Right atrium auricular region (tissue), 2 donors: ENCODE measurements around the gene SEMA3C. TPM values are rescaled to one million over a fixed set of nuclear protein-coding genes. Genes with fewer than 3 reads are reported as not detected.

Experiments
- DNase-seq: peaks from one replicate; pipeline ENCODE4 v3.0.0-alpha.2; 2019; ENCODE audit warnings: low spot score
- H3K27ac ChIP-seq, 2 donors: fragments of 200-600 bp; sonication (generic); 1 replicate in 1 of 2; 2 replicates in 1 of 2; pipeline ENCODE4 v1.5.1; 2016 to 2019
- H3K27me3 ChIP-seq, 2 donors: fragments of 200-600 bp; sonication (generic); one replicate each; pipeline versions ENCODE4 v1.5.1 to v1.6.0; 2017 to 2019
- H3K36me3 ChIP-seq: fragments of 200-600 bp; sonication (generic); one replicate; pipeline ENCODE4 v1.5.1; 2016
- H3K4me1 ChIP-seq, 2 donors: fragments of 200-600 bp; sonication (generic); one replicate each; pipeline versions ENCODE4 v1.5.1 to v1.6.0; 2017 to 2019
- H3K4me3 ChIP-seq, 2 donors: fragments of 200-600 bp; sonication (generic); 1 replicate in 1 of 2; 2 replicates in 1 of 2; pipeline ENCODE4 v1.5.1; 2017 to 2019; ENCODE audit warnings: mild to moderate bottlenecking in 1 of 2, moderate library complexity in 1 of 2
- H3K9me3 ChIP-seq, 2 donors: fragments of 200-600 bp; sonication (generic); one replicate each; pipeline ENCODE4 v1.5.1; 2019
- total RNA-seq, 2 donors: library from RNA; depleted of rRNA; stranded (reverse); fragments of >200 nt; gene quantifications; one replicate each; pipeline ENCODE4 v1.1.0, GENCODE V29; 2016
- TF ChIP-seq, protein P1 (sequence below), 2 donors: fragments of 200-600 bp; sonication (generic); IDR thresholded peaks; one replicate each; pipeline ENCODE4 v1.5.1; 2019; ENCODE audit warnings: antibody characterized with exemption in 2 of 2

The SEMA3C gene
- total RNA-seq, 2 donors from 2014 or later, result 58.3 to 61.6 TPM

DNA sequence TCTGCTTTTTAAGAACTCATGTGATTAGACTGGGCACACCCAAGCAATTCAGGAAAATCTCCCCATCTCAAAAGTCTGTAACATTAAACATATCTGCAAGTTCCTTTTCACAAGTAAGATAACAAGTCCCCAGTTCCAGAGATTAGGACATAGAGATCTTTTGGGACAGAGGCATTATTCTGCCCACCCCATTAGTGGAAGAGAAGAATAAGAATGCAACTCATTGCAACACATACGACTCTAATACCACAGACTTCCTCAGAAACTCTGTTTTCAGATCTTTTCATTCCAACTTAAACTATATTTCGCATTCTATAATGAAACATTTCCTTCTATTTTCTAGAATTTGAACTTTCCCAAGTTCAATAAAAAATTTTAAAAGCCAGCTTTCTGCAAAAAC lies 137.7 kb downstream of the SEMA3C start:
- TF ChIP-seq, protein P1, sequence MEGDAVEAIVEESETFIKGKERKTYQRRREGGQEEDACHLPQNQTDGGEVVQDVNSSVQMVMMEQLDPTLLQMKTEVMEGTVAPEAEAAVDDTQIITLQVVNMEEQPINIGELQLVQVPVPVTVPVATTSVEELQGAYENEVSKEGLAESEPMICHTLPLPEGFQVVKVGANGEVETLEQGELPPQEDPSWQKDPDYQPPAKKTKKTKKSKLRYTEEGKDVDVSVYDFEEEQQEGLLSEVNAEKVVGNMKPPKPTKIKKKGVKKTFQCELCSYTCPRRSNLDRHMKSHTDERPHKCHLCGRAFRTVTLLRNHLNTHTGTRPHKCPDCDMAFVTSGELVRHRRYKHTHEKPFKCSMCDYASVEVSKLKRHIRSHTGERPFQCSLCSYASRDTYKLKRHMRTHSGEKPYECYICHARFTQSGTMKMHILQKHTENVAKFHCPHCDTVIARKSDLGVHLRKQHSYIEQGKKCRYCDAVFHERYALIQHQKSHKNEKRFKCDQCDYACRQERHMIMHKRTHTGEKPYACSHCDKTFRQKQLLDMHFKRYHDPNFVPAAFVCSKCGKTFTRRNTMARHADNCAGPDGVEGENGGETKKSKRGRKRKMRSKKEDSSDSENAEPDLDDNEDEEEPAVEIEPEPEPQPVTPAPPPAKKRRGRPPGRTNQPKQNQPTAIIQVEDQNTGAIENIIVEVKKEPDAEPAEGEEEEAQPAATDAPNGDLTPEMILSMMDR (IDR thresholded peaks at IDR 0.05), result no peak
- Histone ChIP-seq H3K9me3 (no peaks in the 10 kb centered on the region), H3K4me3 (no peak overlapping the region), H3K4me1 (peaks cover 0 to 33% of the 10 kb centered on the region in 2 donors), H3K27me3 (no peaks in the 10 kb centered on the region), H3K36me3 (no peaks in the 10 kb centered on the region), H3K27ac (peak overlapping the region; percentile 46 to 71)
- DNase-seq, result no peak

GRCh38 chr7:80779456-80779855 lies 139.4 kb downstream of the SEMA3C start:
- Histone ChIP-seq H3K4me1 (peaks cover 0 to 33% of the 10 kb centered on the region in 2 donors), H3K4me3 (no peak overlapping the region), H3K27ac (peak overlapping the region in 1 of 2 donors; percentile 71), H3K27me3 (no peaks in the 10 kb centered on the region), H3K9me3 (no peaks in the 10 kb centered on the region), H3K36me3 (no peaks in the 10 kb centered on the region)
- TF ChIP-seq, protein P1 (IDR thresholded peaks at IDR 0.05), result no peak
- no peak for DNase-seq

DNA sequence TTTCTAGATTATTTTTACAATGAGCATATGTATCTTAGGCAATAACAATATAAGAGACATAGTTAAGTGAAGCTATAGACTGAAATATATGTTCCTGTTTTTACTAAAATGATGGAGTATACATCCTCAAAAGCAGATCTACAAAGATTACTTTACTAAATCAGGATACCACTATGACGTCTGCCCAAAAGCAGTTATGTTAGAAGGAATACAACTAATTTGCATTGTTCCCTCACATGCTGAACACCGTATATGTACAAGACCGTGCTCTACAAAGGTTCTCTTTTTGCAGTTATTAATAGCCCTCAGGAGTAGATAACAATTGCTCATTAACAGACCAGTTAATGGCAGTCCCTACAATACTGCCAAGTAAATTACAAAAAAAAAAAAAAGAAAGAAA lies 143.0 kb downstream of the SEMA3C start:
- no peak overlapping the region for H3K4me3 ChIP-seq
- no peaks in the 10 kb centered on the region for H3K9me3 ChIP-seq
- H3K4me1 ChIP-seq, result peaks cover 0 to 27% of the 10 kb centered on the region in 2 donors
- no peak for DNase-seq
- H3K27ac ChIP-seq, result peak overlapping the region in 1 of 2 donors; percentile 22
- H3K27me3 ChIP-seq, result no peaks in the 10 kb centered on the region
- TF ChIP-seq, protein P1 (IDR thresholded peaks at IDR 0.05), result no peak
- H3K36me3 ChIP-seq, result no peaks in the 10 kb centered on the region

DNA sequence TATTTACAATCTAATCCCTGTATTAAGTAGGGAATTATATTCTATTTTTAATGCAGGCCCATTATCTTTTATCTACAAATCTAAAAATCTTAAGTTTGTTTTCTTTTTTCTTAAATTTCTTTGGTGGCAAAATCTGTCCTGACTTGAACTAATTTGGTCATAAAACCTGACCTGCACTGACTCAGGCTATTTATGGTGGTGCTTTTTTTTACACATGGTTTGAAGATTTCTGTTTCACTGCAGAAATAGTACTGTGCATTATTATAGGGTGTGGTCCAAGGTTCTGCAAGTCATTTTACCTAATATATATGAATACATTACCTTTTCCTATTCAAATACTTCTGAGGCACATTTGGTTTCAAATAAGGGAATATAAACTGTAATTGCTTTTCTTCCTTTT lies 143.4 kb downstream of the SEMA3C start:
- Histone ChIP-seq H3K36me3 (no peaks in the 10 kb centered on the region), H3K9me3 (no peaks in the 10 kb centered on the region), H3K4me1 (peaks cover 0 to 23% of the 10 kb centered on the region in 2 donors), H3K4me3 (no peak overlapping the region), H3K27ac (peak overlapping the region in 1 of 2 donors; percentile 22), H3K27me3 (no peaks in the 10 kb centered on the region)
- TF ChIP-seq, protein P1 (IDR thresholded peaks at IDR 0.05), result no peak
- no peak for DNase-seq

DNA sequence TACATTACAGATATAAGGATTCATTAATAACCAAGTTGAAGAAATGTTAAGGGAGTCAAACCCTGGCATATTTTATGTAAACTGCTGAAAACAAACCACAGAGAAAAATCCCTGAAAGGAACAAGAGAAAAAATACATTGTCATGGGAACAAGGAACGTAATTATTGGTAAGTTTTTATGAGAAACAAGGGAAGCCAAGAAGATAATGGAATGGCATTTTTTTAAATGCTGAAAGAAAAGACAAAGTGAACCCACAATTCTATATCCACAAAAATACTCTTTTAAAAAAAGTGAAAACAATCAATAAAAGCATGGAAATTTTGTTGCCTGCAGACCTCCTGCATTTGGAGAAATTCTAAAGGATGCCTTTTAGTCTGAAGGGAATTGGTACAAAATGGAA lies 144.0 kb downstream of the SEMA3C start:
- Histone ChIP-seq H3K4me3 (no peak overlapping the region), H3K27me3 (no peaks in the 10 kb centered on the region), H3K4me1 (peaks cover 0 to 20% of the 10 kb centered on the region in 2 donors), H3K36me3 (no peaks in the 10 kb centered on the region), H3K27ac (peak overlapping the region in 1 of 2 donors; percentile 22), H3K9me3 (no peaks in the 10 kb centered on the region)
- TF ChIP-seq, protein P1 (IDR thresholded peaks at IDR 0.05), result no peak
- DNase-seq, result no peak
